ENCODE measurements around the gene SPAG8.

SPAG8 gene

GRCh38 chr9:35769763-35770162, 42.3 kb downstream of the SPAG8 start:
- H3K79me2 ChIP-seq (ENCODE audit: insufficient read depth, low read length), result peaks cover 40% of the 10 kb centered on the region
- H3K9me3 ChIP-seq (ENCODE audit: insufficient read depth, low read depth, low read length), result no peaks in the 10 kb centered on the region
- no peak overlapping the region for H3K9ac ChIP-seq (ENCODE audit: low read depth, low read length, poor library complexity, severe bottlenecking)
- TF ChIP-seq CTCF (conservative IDR thresholded peaks at IDR 0.05; ENCODE audit: low read length) (no peak), EZH2phosphoT487 (IDR thresholded peaks at IDR 0.05; ENCODE audit: borderline replicate concordance) (no peak)
- no peaks in the 10 kb centered on the region for H3K27me3 ChIP-seq (ENCODE audit: insufficient read depth, low read length, poor library complexity, severe bottlenecking)
- no peaks in the 10 kb centered on the region for H3K36me3 ChIP-seq (ENCODE audit: insufficient read depth, low read length)
- H3F3A ChIP-seq (ENCODE audit: low read depth), result no peaks in the 10 kb centered on the region
- no peak overlapping the region for H3K4me2 ChIP-seq (ENCODE audit: low read depth, low read length, poor library complexity, severe bottlenecking)
- no peaks in the 10 kb centered on the region for H3K4me1 ChIP-seq (ENCODE audit: insufficient read depth, low read length, poor library complexity, severe bottlenecking)
- peaks cover 9% of the 10 kb centered on the region for H4K20me1 ChIP-seq (ENCODE audit: insufficient read depth, low read length, poor library complexity, severe bottlenecking)
- no peaks in the 10 kb centered on the region for H3K9me2 ChIP-seq (replicated peaks; ENCODE audit: low read depth, low read length)
- no peak overlapping the region for H3K4me3 ChIP-seq (ENCODE audit: low read length, poor library complexity, severe bottlenecking)
- H2AFZ ChIP-seq (ENCODE audit: low read length), result no peak overlapping the region

GRCh38 chr9:35767458-35767857, 44.6 kb downstream of the SPAG8 start:
- H3K9me2 ChIP-seq (replicated peaks; ENCODE audit: low read depth, low read length), result no peaks in the 10 kb centered on the region
- H3K4me2 ChIP-seq (ENCODE audit: low read depth, low read length, poor library complexity, severe bottlenecking), result no peak overlapping the region
- H3K4me1 ChIP-seq (ENCODE audit: insufficient read depth, low read length, poor library complexity, severe bottlenecking), result no peaks in the 10 kb centered on the region
- H3K79me2 ChIP-seq (ENCODE audit: insufficient read depth, low read length), result peaks cover 44% of the 10 kb centered on the region; the same call in 1 of the 2 replicates
- H3K27me3 ChIP-seq (ENCODE audit: insufficient read depth, low read length, poor library complexity, severe bottlenecking), result no peaks in the 10 kb centered on the region
- peaks cover 9% of the 10 kb centered on the region for H4K20me1 ChIP-seq (ENCODE audit: insufficient read depth, low read length, poor library complexity, severe bottlenecking)
- H2AFZ ChIP-seq (ENCODE audit: low read length), result no peak overlapping the region
- no peaks in the 10 kb centered on the region for H3K36me3 ChIP-seq (ENCODE audit: insufficient read depth, low read length)
- TF ChIP-seq EZH2phosphoT487 (IDR thresholded peaks at IDR 0.05; ENCODE audit: borderline replicate concordance) (no peak), CTCF (conservative IDR thresholded peaks at IDR 0.05; ENCODE audit: low read length) (no peak)
- no peak overlapping the region for H3K4me3 ChIP-seq (ENCODE audit: low read length, poor library complexity, severe bottlenecking)
- no peaks in the 10 kb centered on the region for H3K9me3 ChIP-seq (ENCODE audit: insufficient read depth, low read depth, low read length)
- H3F3A ChIP-seq (ENCODE audit: low read depth), result no peaks in the 10 kb centered on the region
- H3K9ac ChIP-seq (ENCODE audit: low read depth, low read length, poor library complexity, severe bottlenecking), result no peak overlapping the region

DNA sequence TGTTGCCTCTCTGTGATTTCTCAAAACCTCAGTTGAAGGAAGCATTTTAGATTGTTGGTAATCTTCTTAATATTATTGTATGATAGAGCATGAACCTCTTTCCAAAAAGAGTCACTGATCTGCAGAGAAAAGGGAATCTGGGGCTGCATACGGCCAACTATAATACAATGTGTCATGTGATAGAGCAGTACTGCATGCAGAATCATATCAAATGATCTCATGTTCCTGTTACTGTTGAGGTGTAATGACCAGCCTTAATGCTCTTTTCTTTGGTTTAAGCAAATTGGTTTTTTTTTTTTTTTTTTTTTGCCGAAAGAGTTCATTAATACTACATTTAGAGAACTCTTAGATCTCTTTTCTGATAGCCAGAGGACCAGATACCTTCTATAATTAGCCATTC, 45.1 kb downstream of the SPAG8 start:
- no peak overlapping the region for H3K4me2 ChIP-seq (ENCODE audit: low read depth, low read length, poor library complexity, severe bottlenecking)
- H3K36me3 ChIP-seq (ENCODE audit: insufficient read depth, low read length), result no peaks in the 10 kb centered on the region
- H3F3A ChIP-seq (ENCODE audit: low read depth), result no peaks in the 10 kb centered on the region
- peaks cover 9% of the 10 kb centered on the region for H4K20me1 ChIP-seq (ENCODE audit: insufficient read depth, low read length, poor library complexity, severe bottlenecking)
- no peaks in the 10 kb centered on the region for H3K9me2 ChIP-seq (replicated peaks; ENCODE audit: low read depth, low read length)
- no peak overlapping the region for H3K4me3 ChIP-seq (ENCODE audit: low read length, poor library complexity, severe bottlenecking)
- peaks cover 48% of the 10 kb centered on the region; the same call in 1 of the 2 replicates for H3K79me2 ChIP-seq (ENCODE audit: insufficient read depth, low read length)
- H3K9me3 ChIP-seq (ENCODE audit: insufficient read depth, low read depth, low read length), result no peaks in the 10 kb centered on the region
- H3K9ac ChIP-seq (ENCODE audit: low read depth, low read length, poor library complexity, severe bottlenecking), result no peak overlapping the region
- no peaks in the 10 kb centered on the region for H3K27me3 ChIP-seq (ENCODE audit: insufficient read depth, low read length, poor library complexity, severe bottlenecking)
- H3K4me1 ChIP-seq (ENCODE audit: insufficient read depth, low read length, poor library complexity, severe bottlenecking), result no peaks in the 10 kb centered on the region
- TF ChIP-seq CTCF (conservative IDR thresholded peaks at IDR 0.05; ENCODE audit: low read length) (no peak), EZH2phosphoT487 (IDR thresholded peaks at IDR 0.05; ENCODE audit: borderline replicate concordance) (no peak)
- no peak overlapping the region for H2AFZ ChIP-seq (ENCODE audit: low read length)

Measured in Loucy (cell line).